Large intestine (tissue), 3 donors: ENCODE data around the gene PRG3. TPM values are rescaled to one million over a fixed set of nuclear protein-coding genes. Genes with fewer than 3 reads are reported as not detected.

Experiments
- DNase-seq, 2 donors: peaks; one replicate each; pipeline versions ENCODE4 v3.0.0 to v3.0.0-alpha.2; 2013
- H3K27ac ChIP-seq: one replicate; pipeline ENCODE4 v1.5.1; 2013; ENCODE audit warnings: low read length
- H3K27me3 ChIP-seq: 2 replicates; pipeline ENCODE4 v1.6.1; 2013; ENCODE audit warnings: low read length; ENCODE audit not compliant: control insufficient read depth, insufficient read depth
- H3K36me3 ChIP-seq: 2 replicates; pipeline ENCODE4 v1.6.1; 2013; ENCODE audit warnings: low read length; ENCODE audit not compliant: control insufficient read depth, insufficient read depth
- H3K4me1 ChIP-seq: one replicate; pipeline ENCODE4 v1.6.1; 2013; ENCODE audit warnings: low read length; ENCODE audit not compliant: control insufficient read depth, insufficient read depth
- H3K4me3 ChIP-seq: one replicate; pipeline ENCODE4 v1.5.1; 2013; ENCODE audit warnings: low read length
- H3K9me3 ChIP-seq: one replicate; pipeline ENCODE4 v1.6.1; 2013; ENCODE audit warnings: mild to moderate bottlenecking, low read depth, low read length, moderate library complexity; ENCODE audit not compliant: control insufficient read depth
- WGBS: methylation state at CpG from one replicate; pipeline ENCODE4 v1.1.5; 2013; ENCODE audit warnings: low lambda C conversion rate; ENCODE audit not compliant: insufficient coverage; 5-methylcytosine and 5-hydroxymethylcytosine counted together
- polyA plus RNA-seq: library from polyadenylated mRNA; unstranded; fragments of 120-200 nt; gene quantifications from one replicate; pipeline ENCODE4 v1.2.1, GENCODE V29; 2013

PRG3 gene
- polyA plus RNA-seq, 1 donor, result 0.07 TPM

GRCh38 chr11:57399221-57399620 lies 18.3 kb upstream of the PRG3 start:
- Histone ChIP-seq H3K4me1 (peaks cover 3% of the 10 kb centered on the region), H3K9me3 (no peaks in the 10 kb centered on the region), H3K27ac (no peak overlapping the region), H3K36me3 (no peaks in the 10 kb centered on the region), H3K4me3 (no peak overlapping the region), H3K27me3 (peaks cover 13% of the 10 kb centered on the region)
- 100% methylated on average over 2 of the region's 5 CpGs for WGBS
- DNase-seq, result no peak

- WGBS, result no CpG with 5 or more reads among the region's 4 CpGs
- Histone ChIP-seq H3K4me3 (no peak overlapping the region), H3K9me3 (no peaks in the 10 kb centered on the region), H3K36me3 (no peaks in the 10 kb centered on the region), H3K27ac (no peak overlapping the region), H3K27me3 (peaks cover 23% of the 10 kb centered on the region), H3K4me1 (peaks cover 3% of the 10 kb centered on the region)
- no peak for DNase-seq
Measured at GRCh38 chr11:57397394-57397990, 16.5 kb upstream of the PRG3 start.

GRCh38 chr11:57396744-57397143 lies 15.8 kb upstream of the PRG3 start:
- no peak for DNase-seq
- H3K27me3 ChIP-seq, result peaks cover 23% of the 10 kb centered on the region
- H3K4me1 ChIP-seq, result peaks cover 3% of the 10 kb centered on the region
- no peaks in the 10 kb centered on the region for H3K36me3 ChIP-seq
- no peak overlapping the region for H3K4me3 ChIP-seq
- H3K27ac ChIP-seq, result no peak overlapping the region
- WGBS, result no CpG with 5 or more reads among the region's 2 CpGs
- H3K9me3 ChIP-seq, result no peaks in the 10 kb centered on the region

GRCh38 chr11:57395905-57396623 lies 15.1 kb upstream of the PRG3 start:
- Histone ChIP-seq H3K27me3 (peaks cover 26% of the 10 kb centered on the region), H3K36me3 (no peaks in the 10 kb centered on the region), H3K4me1 (peaks cover 3% of the 10 kb centered on the region), H3K27ac (no peak overlapping the region), H3K4me3 (no peak overlapping the region), H3K9me3 (no peaks in the 10 kb centered on the region)
- no peak for DNase-seq
- WGBS, result no CpG with 5 or more reads among the region's 11 CpGs

- no peak overlapping the region for H3K4me3 ChIP-seq
- H3K36me3 ChIP-seq, result no peaks in the 10 kb centered on the region
- no CpG with 5 or more reads among the region's 4 CpGs for WGBS
- H3K4me1 ChIP-seq, result no peaks in the 10 kb centered on the region
- peaks cover 32% of the 10 kb centered on the region for H3K27me3 ChIP-seq
- H3K27ac ChIP-seq, result no peak overlapping the region
- no peaks in the 10 kb centered on the region for H3K9me3 ChIP-seq
- no peak for DNase-seq
Measured at GRCh38 chr11:57394203-57394965, 13.4 kb upstream of the PRG3 start.

- 67% methylated on average over 1 of the region's 4 CpGs for WGBS
Measured at GRCh38 chr11:57392763-57393105, 11.8 kb upstream of the PRG3 start.

GRCh38 chr11:57392066-57392762 lies 11.3 kb upstream of the PRG3 start:
- WGBS, result no CpG with 5 or more reads among the region's 8 CpGs
- no peak overlapping the region for H3K4me3 ChIP-seq
- H3K36me3 ChIP-seq, result no peaks in the 10 kb centered on the region
- DNase-seq, result no peak
- no peaks in the 10 kb centered on the region for H3K4me1 ChIP-seq
- peaks cover 36% of the 10 kb centered on the region for H3K27me3 ChIP-seq
- no peaks in the 10 kb centered on the region for H3K9me3 ChIP-seq
- no peak overlapping the region for H3K27ac ChIP-seq

More at GRCh38 chr11:57392763-57393105, 11.8 kb upstream of the PRG3 start:
- Histone ChIP-seq H3K27ac (no peak overlapping the region), H3K27me3 (peaks cover 34% of the 10 kb centered on the region), H3K4me3 (no peak overlapping the region), H3K36me3 (no peaks in the 10 kb centered on the region), H3K4me1 (no peaks in the 10 kb centered on the region), H3K9me3 (no peaks in the 10 kb centered on the region)
- no peak for DNase-seq

GRCh38 chr11:57391539-57391938 lies 10.6 kb upstream of the PRG3 start:
- Histone ChIP-seq H3K27ac (no peak overlapping the region), H3K27me3 (peaks cover 36% of the 10 kb centered on the region), H3K4me3 (no peak overlapping the region), H3K9me3 (no peaks in the 10 kb centered on the region), H3K4me1 (no peaks in the 10 kb centered on the region), H3K36me3 (no peaks in the 10 kb centered on the region)
- WGBS, result no CpG with 5 or more reads among the region's 2 CpGs
- no peak for DNase-seq

- Histone ChIP-seq H3K36me3 (no peaks in the 10 kb centered on the region), H3K27me3 (peaks cover 36% of the 10 kb centered on the region), H3K4me1 (no peaks in the 10 kb centered on the region), H3K4me3 (no peak overlapping the region), H3K9me3 (no peaks in the 10 kb centered on the region), H3K27ac (no peak overlapping the region)
- WGBS, result 100% methylated on average over 2 of the region's 3 CpGs
- no peak for DNase-seq
Measured at GRCh38 chr11:57391111-57391510, 10.2 kb upstream of the PRG3 start.

GRCh38 chr11:57390535-57390934 lies 9.6 kb upstream of the PRG3 start, which contains the start of gene PRG2:
PRG2 (minus strand) TSS chr11:57390650; CDS start chr11:57389944, 706 bp downstream.
- DNase-seq, result no peak
- H3K9me3 ChIP-seq, result no peaks in the 10 kb centered on the region
- no CpG with 5 or more reads among the region's 2 CpGs for WGBS

More at GRCh38 chr11:57390535-57390934, 9.6 kb upstream of the PRG3 start, which contains the start of gene PRG2:
- H3K36me3 ChIP-seq, result no peaks in the 10 kb centered on the region
- no peaks in the 10 kb centered on the region for H3K4me1 ChIP-seq
- H3K4me3 ChIP-seq, result no peak within 1 kb of the TSS
- H3K27ac ChIP-seq, result no peak within 1 kb of the TSS
- H3K27me3 ChIP-seq, result peaks cover 36% of the 10 kb centered on the region
